C4-2B (cell line): ENCODE measurements around the gene COQ8A.

Source experiments
- ZFX ChIP-seq: fragments of 450-650 bp; IDR thresholded peaks from 2 replicates; pipeline ENCODE4 v1.6.1; 2017
- TF ChIP-seq, protein P1 (sequence below): fragments of 450-650 bp; conservative IDR thresholded peaks from 2 replicates; pipeline ENCODE4 v1.5.1; 2017; ENCODE audit warnings: mild to moderate bottlenecking

DNA sequence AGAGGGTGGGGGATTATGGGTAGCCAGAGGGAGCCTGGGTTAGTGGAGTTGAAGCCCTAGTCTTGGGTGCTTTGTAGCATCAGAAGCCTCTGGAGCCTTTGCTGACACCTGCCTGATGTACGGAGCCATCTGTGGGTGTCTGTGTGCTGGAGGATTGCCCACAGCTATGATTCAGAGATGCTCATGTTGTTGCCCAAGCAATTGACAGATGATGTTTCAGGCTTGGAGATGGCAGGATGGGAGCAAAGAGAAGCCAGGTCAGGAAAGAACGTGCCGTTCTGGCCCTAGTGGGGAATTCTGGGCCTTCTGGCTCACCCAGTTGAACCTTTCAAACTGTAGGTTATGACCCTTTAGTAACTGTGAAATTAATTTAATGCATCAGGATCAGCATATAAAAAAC, 27.6 kb downstream of the COQ8A start:
- TF ChIP-seq, protein P1, sequence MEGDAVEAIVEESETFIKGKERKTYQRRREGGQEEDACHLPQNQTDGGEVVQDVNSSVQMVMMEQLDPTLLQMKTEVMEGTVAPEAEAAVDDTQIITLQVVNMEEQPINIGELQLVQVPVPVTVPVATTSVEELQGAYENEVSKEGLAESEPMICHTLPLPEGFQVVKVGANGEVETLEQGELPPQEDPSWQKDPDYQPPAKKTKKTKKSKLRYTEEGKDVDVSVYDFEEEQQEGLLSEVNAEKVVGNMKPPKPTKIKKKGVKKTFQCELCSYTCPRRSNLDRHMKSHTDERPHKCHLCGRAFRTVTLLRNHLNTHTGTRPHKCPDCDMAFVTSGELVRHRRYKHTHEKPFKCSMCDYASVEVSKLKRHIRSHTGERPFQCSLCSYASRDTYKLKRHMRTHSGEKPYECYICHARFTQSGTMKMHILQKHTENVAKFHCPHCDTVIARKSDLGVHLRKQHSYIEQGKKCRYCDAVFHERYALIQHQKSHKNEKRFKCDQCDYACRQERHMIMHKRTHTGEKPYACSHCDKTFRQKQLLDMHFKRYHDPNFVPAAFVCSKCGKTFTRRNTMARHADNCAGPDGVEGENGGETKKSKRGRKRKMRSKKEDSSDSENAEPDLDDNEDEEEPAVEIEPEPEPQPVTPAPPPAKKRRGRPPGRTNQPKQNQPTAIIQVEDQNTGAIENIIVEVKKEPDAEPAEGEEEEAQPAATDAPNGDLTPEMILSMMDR, result no peak
- no peak for TF ChIP-seq ZFX
